GM19372 (cell line): ENCODE data around the gene DIPK2A.
A peak's percentile ranks its signal among the peaks of the same experiment; 100 is the strongest.

Experiments used
- ATAC-seq: cut with Tn5 transposase; IDR thresholded peaks from one replicate; pipeline ENCODE4 v1.9.1; 2021; ENCODE audit warnings: mild to moderate bottlenecking, low read depth, moderate library complexity; ENCODE audit not compliant: unreplicated experiment

Gene DIPK2A

DNA sequence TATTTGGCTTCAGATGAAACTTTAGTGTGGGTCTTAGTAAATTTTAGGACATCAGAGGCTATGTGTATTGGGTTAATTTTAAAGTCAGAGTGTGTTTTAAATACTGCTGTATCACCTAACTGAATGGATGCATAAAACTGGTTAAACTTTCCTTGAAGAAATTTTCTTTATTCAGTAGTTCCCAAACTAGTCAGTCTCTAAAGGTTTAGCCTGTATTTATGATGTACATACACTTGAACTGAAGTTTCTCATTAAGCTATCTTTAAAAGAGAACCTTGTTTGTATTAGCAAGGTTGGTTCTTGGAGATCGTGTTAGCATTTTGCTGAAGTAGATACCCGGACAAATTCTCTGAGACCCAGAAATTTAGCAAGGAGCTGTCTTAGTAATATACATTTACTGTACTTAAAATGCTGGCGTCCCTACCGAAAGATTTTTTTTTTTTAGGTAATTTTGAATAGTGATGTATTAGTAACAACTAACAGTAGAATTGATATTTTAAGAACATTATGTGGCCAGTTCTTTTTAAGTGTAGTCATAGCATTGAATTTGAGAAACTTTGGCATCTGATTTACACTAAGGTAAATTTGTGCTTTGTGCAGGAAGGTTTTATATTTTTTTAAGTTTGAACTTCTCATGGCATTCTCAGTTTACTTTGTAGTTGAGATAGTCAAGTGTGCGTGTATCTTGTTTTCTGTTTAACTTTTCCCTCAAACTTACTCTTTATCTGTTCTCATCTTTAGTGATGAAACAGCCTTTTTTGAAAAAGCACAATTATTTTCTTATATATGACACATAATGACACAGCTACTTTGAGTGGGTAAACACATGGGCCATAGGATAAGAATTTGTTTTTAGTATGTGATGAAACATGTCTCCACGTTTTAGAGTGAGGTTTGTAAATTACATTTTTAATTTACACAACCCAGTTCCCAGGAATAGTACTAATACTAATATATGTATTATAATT, 2.9 kb downstream of the DIPK2A start:
- no peak for ATAC-seq

DNA sequence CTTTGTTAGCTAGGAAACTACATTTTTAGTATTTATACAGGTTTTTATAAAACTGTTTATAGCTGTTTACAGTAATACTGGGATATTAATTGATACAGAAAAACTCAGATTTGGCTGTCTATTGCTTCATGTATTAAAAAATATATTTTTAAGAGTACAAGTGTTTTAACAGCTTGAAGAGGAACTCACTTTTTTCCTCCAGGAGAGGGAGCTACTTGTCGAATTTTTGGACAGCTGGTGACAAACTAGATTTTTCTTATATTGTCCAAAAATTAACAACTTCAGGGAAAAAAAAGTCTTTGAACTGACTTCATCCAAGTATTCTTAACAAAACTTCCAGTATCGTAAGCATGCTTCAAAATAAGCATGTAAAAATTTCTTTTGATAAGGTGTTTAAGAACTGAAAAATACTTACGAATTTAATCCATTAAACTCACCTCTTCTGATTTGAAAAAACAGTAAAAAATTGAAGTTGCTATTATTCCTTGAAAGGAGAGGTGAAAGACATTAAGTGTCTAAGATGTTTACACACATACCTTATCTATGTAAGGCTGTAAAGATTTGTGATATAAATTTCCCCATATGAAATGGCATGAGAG, 4.0 kb downstream of the DIPK2A start:
- no peak for ATAC-seq

GRCh38 chr3:143977341-143978262, 6.0 kb downstream of the DIPK2A start:
- peak; percentile 42 for ATAC-seq

DNA sequence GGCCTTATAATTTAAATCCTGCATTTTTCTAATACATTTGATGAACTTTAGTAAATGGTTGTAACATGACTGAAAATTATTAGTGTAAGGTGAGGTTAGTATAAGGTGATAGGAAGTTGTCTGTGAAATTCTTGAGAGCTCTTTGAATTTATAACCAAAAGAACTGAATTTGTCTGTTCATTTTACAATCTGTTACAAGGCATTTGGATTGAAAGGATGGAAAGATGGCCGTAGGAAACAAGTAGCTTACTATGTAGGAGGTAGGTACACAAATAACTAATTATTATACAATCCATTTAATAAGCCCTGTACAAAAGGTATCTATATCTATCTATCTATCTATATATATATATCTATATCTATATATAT, 6.6 kb downstream of the DIPK2A start:
- ATAC-seq = no peak

- ATAC-seq = no peak
These were observed 7.4 kb downstream of the DIPK2A start for GRCh38 chr3:143979041-143979440.

- no peak for ATAC-seq
These were observed 8.2 kb downstream of the DIPK2A start for GRCh38 chr3:143979813-143980212.

DNA sequence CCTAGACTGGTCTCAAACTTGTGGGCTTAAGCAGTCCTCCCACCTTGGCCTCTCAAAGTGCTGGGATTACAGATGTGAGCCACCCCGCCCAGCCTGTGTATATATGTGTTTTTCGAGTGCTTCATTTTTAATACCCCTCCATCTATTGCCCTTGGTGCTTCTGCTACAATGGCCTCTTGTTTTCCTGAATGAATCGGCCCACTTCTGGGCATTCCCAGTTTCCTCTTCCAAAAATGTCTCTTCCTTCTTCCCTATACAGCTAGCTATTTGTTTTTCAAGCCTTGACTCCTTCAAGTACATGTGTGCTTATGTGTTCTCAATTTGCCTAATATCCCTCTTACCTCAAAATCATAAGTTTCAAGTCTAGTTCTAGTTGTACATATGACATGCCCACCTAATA, 16.7 kb downstream of the DIPK2A start:
- ATAC-seq = no peak

DNA sequence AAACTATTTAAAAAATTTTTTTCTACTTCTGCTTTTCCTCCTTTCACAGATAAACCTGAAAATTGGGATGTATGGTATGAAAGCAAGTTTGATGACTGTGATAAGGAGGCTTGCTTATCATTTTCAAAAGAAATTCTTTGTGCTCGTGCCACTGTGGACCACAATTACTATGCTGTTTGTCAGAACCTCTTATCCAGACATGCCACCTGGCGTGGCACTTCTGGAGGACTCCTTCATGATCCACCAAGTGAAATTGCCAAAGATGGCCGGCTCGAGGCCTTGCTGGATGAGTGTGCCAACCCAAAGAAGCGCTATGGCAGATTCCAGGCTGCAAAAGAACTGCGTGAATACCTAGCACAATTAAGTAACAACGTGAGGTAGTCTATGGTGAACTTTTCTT, 17.8 kb downstream of the DIPK2A start:
- no peak for ATAC-seq

- no peak for ATAC-seq
These were observed 20.1 kb downstream of the DIPK2A start for GRCh38 chr3:143991713-143992112.

- ATAC-seq = peak; percentile 55
These were observed 26.6 kb downstream of the DIPK2A start for GRCh38 chr3:143998266-143998665.

GRCh38 chr3:144003051-144003450, 31.4 kb downstream of the DIPK2A start:
- ATAC-seq = no peak

DNA sequence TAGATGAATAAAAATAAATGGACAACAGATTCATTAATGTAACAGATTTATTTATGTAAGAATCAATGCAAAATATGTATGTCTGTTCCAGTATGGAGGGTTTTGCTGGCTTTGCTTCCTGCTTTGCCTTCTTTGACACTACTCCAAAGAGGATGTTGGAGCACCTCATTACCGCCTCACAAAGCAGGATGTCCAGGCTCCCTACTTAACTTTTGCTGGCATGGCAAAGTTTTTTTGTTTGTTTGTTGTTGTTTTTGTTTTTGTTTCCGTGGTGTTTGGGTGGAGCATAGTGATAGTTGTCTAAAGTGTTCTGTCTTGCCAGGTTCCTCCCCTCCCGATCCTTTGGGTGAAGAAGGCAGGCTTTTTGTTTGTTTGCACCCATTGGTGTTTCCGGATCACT, 38.7 kb downstream of the DIPK2A start:
- ATAC-seq = no peak

DNA sequence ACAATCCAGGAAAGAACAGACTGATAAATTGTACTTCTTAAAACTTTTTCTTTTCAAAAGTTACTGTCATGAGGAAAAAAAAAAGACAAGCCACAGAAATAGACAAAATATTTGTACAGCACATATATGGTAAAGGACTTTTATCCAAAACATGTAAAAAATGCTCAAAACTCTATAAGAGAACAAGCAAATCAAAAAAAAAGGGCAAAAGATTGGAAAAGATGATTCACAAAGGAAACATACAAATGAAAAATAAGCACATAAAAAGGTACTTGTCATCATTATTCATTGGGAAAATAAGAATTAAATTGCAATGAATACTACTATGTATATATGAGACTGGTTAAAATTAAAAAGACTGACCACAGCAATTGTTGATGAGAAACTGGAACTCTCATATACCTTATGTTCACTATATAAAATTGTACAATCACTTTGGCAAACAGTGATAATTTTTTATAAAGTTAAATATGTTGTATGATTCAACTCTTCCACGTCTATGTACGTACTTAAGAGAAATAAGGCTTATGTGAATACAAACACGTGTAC, 39.7 kb downstream of the DIPK2A start:
- no peak for ATAC-seq

DNA sequence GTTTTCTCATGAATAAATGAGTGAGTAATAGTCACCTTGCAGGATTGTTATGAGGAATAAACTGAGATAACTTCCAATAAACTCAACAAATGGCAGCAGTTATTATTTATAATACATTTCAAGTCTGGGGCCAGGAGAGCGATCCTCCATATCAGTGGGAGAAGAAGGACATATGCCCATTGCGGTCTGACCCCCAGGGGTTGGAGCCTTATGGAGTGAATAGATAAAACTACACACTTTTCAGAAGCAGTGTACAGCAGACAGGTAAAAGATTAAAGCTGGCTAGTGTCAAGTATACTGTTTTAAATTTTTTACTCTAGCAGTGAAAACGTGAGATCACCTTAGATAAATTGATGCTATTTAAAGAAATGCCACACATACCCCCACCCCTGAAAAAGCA, 43.5 kb downstream of the DIPK2A start:
- ATAC-seq = no peak

GRCh38 chr3:144018776-144019175, 47.2 kb downstream of the DIPK2A start:
- ATAC-seq = no peak
